ENCODE data around the gene UBE2L3.

- TF ChIP-seq EP300 (IDR thresholded peaks at IDR 0.05) = no peak
- no peak for TF ChIP-seq CTCF (IDR thresholded peaks at IDR 0.05)
Observed at GRCh38 chr22:21582801-21583740, 15.6 kb downstream of the UBE2L3 start.

Measured in stomach (tissue), 4 donors.